B cell (primary cell): ENCODE measurements around the gene CCNI2. TPM values are rescaled to one million over a fixed set of nuclear protein-coding genes. Genes with fewer than 3 reads are reported as not detected.

ENCODE experiments used
- ATAC-seq: fragments of 200-7000 bp; cut with Tn5 transposase; one replicate; pipeline ENCODE4 v1.10.0; 2021; ENCODE audit warnings: low read depth, mild to moderate bottlenecking, moderate number of reproducible peaks, moderate library complexity
- CTCF ChIA-PET: fragments of 350-600 bp; sonication (Branson Sonifier 250); formaldehyde crosslinking; loops from one replicate; lab custom pipeline; 2021; ENCODE audit warnings: antibody characterized with exemption, inconsistent platforms; lab: Charles Lee
- POLR2A ChIA-PET: fragments of 350-600 bp; sonication (Branson Sonifier 250); formaldehyde crosslinking; loops from one replicate; lab custom pipeline; 2021; ENCODE audit warnings: antibody characterized with exemption; lab: Charles Lee
- DNase-seq: peaks from one replicate; pipeline ENCODE4 v3.0.0; 2013
- H2AFZ ChIP-seq: 2 replicates; pipeline ENCODE4 v1.6.1; 2012; ENCODE audit warnings: mild to moderate bottlenecking, low read depth, low read length; ENCODE audit not compliant: insufficient read depth, poor library complexity, severe bottlenecking
- H3K27ac ChIP-seq, 2 donors: 1 replicate in 1 of 2; 2 replicates in 1 of 2; pipeline ENCODE4 v1.5.1; 2012 to 2013; ENCODE audit warnings: low read length in 2 of 2, mild to moderate bottlenecking in 2 of 2, moderate library complexity in 1 of 2
- H3K27me3 ChIP-seq, 4 experiments: fragments of 200-600 bp in 1 of 4; sonication (generic) in 1 of 4; replicated peaks in 1 of 4; 1 replicate in 2 of 4; 2 replicates in 2 of 4; pipeline versions ENCODE4 v1.6.1 to v1.7.0; 2013 to 2016; ENCODE audit warnings: low read length in 3 of 4, mild to moderate bottlenecking in 2 of 4, mixed read lengths in 1 of 4, moderate library complexity in 1 of 4; ENCODE audit not compliant: insufficient read depth in 4 of 4, control insufficient read depth in 3 of 4; ENCODE audit errors: control extremely low read depth in 1 of 4
- H3K36me3 ChIP-seq, 2 experiments: replicated peaks in 1 of 2; 1 replicate in 1 of 2; 2 replicates in 1 of 2; pipeline versions ENCODE4 v1.6.1 to v1.7.1; 2013; ENCODE audit warnings: low read length in 1 of 2; ENCODE audit not compliant: insufficient read depth in 2 of 2, control insufficient read depth in 1 of 2; ENCODE audit errors: control extremely low read depth in 1 of 2, extremely low read depth in 1 of 2
- H3K4me1 ChIP-seq, 2 donors: fragments of 200-600 bp in 1 of 2; sonication (generic) in 1 of 2; 1 replicate in 1 of 2; 2 replicates in 1 of 2; pipeline versions ENCODE4 v1.5.1 to v1.6.1; 2013 to 2017; ENCODE audit warnings: low read length in 2 of 2; ENCODE audit not compliant: control insufficient read depth in 2 of 2, insufficient read depth in 2 of 2
- H3K4me2 ChIP-seq: replicated peaks from 2 replicates; pipeline ENCODE3; 2012; ENCODE audit warnings: mild to moderate bottlenecking, low read depth, low read length; ENCODE audit not compliant: poor library complexity, severe bottlenecking
- H3K4me3 ChIP-seq, 5 experiments: fragments of 200-600 bp in 1 of 5; sonication (generic) in 1 of 5; 1 replicate in 3 of 5; 2 replicates in 2 of 5; pipeline versions ENCODE4 v1.5.1 to v1.7.0; 2011 to 2016; ENCODE audit warnings: low read length in 4 of 5, mild to moderate bottlenecking in 4 of 5, low read depth in 2 of 5, control low read depth in 1 of 5, moderate library complexity in 1 of 5; ENCODE audit not compliant: insufficient read depth in 1 of 5; ENCODE audit errors: control extremely low read depth in 1 of 5, extremely low read depth in 1 of 5
- H3K79me2 ChIP-seq: fragments of 200-600 bp; sonication (generic); one replicate; pipeline ENCODE4 v1.6.0; 2016; ENCODE audit warnings: low read length; ENCODE audit not compliant: control insufficient read depth, insufficient read depth
- H3K9ac ChIP-seq: fragments of 200-600 bp; sonication (generic); 2 replicates; pipeline ENCODE4 v1.6.1; 2017; ENCODE audit warnings: mild to moderate bottlenecking, low read length, moderate library complexity
- H3K9me3 ChIP-seq, 3 donors: one replicate each; pipeline versions ENCODE4 v1.6.1 to v1.7.1; 2013; ENCODE audit warnings: low read length in 2 of 3; ENCODE audit not compliant: control insufficient read depth in 2 of 3, insufficient read depth in 1 of 3; ENCODE audit errors: control extremely low read depth in 1 of 3
- H4K20me1 ChIP-seq: 2 replicates; pipeline ENCODE4 v1.6.0; 2012; ENCODE audit warnings: mild to moderate bottlenecking, low read length; ENCODE audit not compliant: insufficient read depth, control insufficient read depth, poor library complexity, severe bottlenecking
- H3K27ac Mint-ChIP-seq: one replicate; pipeline ENCODE4 v1.8.0; 2021; ENCODE audit warnings: mixed read lengths
- H3K27me3 Mint-ChIP-seq: one replicate; pipeline ENCODE4 v1.8.0; 2021; ENCODE audit warnings: mixed read lengths
- H3K4me1 Mint-ChIP-seq: one replicate; pipeline ENCODE4 v1.8.0; 2021; ENCODE audit warnings: mixed read lengths
- H3K4me3 Mint-ChIP-seq: one replicate; pipeline ENCODE4 v1.8.0; 2021; ENCODE audit warnings: mixed read lengths
- H3K9me3 Mint-ChIP-seq: one replicate; pipeline ENCODE4 v1.8.0; 2022; ENCODE audit warnings: mixed read lengths; ENCODE audit not compliant: insufficient read depth
- CTCF ChIP-seq: fragments of 200-600 bp; IDR thresholded peaks from one replicate; pipeline ENCODE4 v1.8.0; 2022; ENCODE audit warnings: antibody characterized with exemption, mild to moderate bottlenecking
- EZH2 ChIP-seq: IDR thresholded peaks from 2 replicates; pipeline ENCODE4 v1.6.1; 2012; ENCODE audit warnings: borderline replicate concordance, low read depth, mild to moderate bottlenecking, moderate library complexity, low read length; ENCODE audit not compliant: insufficient read depth, poor library complexity, severe bottlenecking
- WGBS: methylation state at CpG from one replicate; pipeline ENCODE4 v1.1.5; 2013; ENCODE audit warnings: missing lambda C conversion rate; ENCODE audit not compliant: insufficient coverage; 5-methylcytosine and 5-hydroxymethylcytosine counted together
- intact Hi-C: fragments of 100-400 bp; cut with micrococcal nuclease; formaldehyde crosslinking; loops from one replicate; pipeline ENCODE4 v1.10.0; 2022
- polyA plus RNA-seq: library from polyadenylated mRNA; depleted of rRNA; stranded (reverse); fragments of >200 nt; gene quantifications from 2 replicates; pipeline ENCODE4 v1.2.3, GENCODE V29; 2012
- total RNA-seq, 2 donors: library from RNA; stranded (reverse); fragments of 120-200 nt in 1 of 2; gene quantifications; 1 replicate in 1 of 2; 2 replicates in 1 of 2; pipeline versions ENCODE4 v1.2.3 to v1.2.4, GENCODE V29; 2013 to 2022

Gene CCNI2
- total and polyA plus RNA-seq, 2 donors (not counting 1 experiment from before 2014, with no cell fraction given), result 0.39 to 2.0 TPM

GRCh38 chr5:132759114-132760048, 12.2 kb downstream of the CCNI2 start:
- H3K27me3 Mint-ChIP-seq, result no peaks in the 10 kb centered on the region
- ChIA-PET POLR2A (no interaction called here), CTCF (no interaction called here)

More at GRCh38 chr5:132759114-132760048, 12.2 kb downstream of the CCNI2 start:
- DNase-seq, result no peak
- H3K4me3 Mint-ChIP-seq, result no peak overlapping the region
- H3K79me2 ChIP-seq, result no peaks in the 10 kb centered on the region
- H3K9me3 Mint-ChIP-seq, result no peaks in the 10 kb centered on the region
- no peak overlapping the region for H2AFZ ChIP-seq
- intact Hi-C loops, result no loop called here
- no peak overlapping the region for H3K4me3 ChIP-seq
- no peak for ATAC-seq
- no peaks in the 10 kb centered on the region for H3K36me3 ChIP-seq
- no peak for TF ChIP-seq EZH2
- TF ChIP-seq CTCF, result no peak
- no peaks in the 10 kb centered on the region for H3K9me3 ChIP-seq
- no peaks in the 10 kb centered on the region for H4K20me1 ChIP-seq
- no peak overlapping the region for H3K27ac ChIP-seq
- H3K4me2 ChIP-seq, result no peak overlapping the region
- no peak overlapping the region for H3K9ac ChIP-seq
- WGBS, result 97% methylated on average over 13 of the region's 13 CpGs
- no peaks in the 10 kb centered on the region for H3K4me1 ChIP-seq
- no peaks in the 10 kb centered on the region for H3K27me3 ChIP-seq
- H3K4me1 Mint-ChIP-seq, result no peaks in the 10 kb centered on the region
- H3K27ac Mint-ChIP-seq, result no peak overlapping the region
